ENCODE results near the gene GTF2H2C.
"Not testable (repeated sequence)": the region's sequence is repeated elsewhere in the genome, so short reads cannot be mapped to it uniquely, and the experiment has no call there.

DNA sequence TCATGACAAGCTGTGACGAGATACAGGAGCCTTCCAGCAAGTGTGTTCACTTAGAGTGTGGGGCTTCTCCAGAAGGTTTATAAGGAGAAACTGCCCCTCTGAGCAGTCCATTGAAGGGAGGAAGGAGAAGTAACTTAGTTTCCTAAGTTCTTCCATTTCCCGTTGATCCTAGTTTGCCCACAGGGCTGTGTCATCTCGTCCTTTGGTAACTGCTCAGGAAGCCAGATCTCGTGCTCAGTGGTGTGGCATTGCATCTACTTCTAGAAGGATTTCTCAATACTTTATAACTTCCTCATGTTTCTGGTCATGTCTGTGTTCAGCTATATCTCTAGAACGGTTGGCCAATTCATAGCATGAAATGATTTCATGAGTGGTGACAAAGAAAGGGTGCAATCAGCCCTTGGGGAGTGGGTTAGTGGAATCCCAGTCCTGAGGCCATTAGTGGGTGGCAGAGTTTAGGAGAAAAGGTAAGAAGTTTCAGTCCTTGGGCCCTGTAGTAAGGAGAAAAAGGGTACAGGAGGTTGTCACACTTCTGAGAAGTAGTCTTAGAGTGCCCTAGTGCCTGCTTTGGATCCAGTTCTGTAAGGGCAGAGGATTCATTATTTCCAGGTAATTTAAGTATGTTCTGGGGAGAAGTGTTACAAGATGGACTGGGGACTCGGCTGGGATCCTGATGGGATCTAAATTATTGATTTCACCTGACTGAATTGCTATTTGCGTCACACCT is 36.3 kb downstream of the GTF2H2C start:
- TF ChIP-seq, protein P1, sequence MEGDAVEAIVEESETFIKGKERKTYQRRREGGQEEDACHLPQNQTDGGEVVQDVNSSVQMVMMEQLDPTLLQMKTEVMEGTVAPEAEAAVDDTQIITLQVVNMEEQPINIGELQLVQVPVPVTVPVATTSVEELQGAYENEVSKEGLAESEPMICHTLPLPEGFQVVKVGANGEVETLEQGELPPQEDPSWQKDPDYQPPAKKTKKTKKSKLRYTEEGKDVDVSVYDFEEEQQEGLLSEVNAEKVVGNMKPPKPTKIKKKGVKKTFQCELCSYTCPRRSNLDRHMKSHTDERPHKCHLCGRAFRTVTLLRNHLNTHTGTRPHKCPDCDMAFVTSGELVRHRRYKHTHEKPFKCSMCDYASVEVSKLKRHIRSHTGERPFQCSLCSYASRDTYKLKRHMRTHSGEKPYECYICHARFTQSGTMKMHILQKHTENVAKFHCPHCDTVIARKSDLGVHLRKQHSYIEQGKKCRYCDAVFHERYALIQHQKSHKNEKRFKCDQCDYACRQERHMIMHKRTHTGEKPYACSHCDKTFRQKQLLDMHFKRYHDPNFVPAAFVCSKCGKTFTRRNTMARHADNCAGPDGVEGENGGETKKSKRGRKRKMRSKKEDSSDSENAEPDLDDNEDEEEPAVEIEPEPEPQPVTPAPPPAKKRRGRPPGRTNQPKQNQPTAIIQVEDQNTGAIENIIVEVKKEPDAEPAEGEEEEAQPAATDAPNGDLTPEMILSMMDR (IDR thresholded peaks at IDR 0.05) = not testable (repeated sequence)
- TF ChIP-seq POLR2A, EP300 (IDR thresholded peaks at IDR 0.05): not testable (repeated sequence)
